Measurements from ENCODE around the gene UROS.

The UROS gene

DNA sequence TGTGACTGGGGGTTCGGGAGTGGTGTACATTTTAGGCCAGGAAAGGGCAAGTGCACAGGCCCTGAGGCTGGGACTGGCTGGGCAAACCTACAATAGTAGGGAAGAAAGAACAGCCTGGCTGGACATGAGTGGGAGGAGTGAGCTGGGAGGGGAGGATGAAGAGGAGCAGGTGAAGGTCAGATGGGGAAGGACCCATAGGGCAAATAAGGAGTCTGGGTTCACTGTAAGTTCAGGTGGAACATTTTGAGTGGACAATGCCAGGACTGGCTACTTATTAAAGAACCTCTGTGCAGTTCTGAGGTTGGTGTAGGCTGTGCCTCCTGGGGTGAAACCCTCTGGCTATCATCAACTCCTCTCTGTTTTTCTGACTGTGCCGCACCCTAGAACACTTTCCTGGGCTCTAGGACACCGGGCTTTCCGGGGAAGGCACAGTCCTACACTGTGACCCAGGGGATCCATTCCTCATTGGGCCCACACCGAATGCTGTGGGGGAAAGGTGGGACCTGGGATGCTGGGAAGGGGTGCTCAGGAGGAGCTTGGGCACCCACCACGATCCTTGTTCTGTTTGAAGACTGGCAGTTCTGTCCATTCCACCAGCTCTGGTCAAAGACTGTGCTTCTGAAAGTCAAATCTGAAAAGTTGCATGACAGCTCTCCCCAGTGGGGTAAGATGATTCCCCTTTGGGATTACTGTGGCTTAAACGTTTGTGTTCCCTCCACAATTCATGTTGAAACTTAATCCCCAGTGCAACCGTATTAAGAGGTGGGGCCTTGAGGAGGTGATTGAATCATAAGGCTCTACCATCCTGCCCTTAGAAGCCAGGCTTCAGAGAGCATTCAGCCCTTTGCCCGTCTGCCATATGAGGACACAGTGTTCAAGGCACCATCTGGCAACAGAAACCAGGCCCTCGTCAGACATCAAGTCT, 43.4 kb downstream of the UROS start:
- H3K27me3 ChIP-seq (ENCODE audit: insufficient read depth, insufficient read length) = no peaks in the 10 kb centered on the region
- H3K9me3 ChIP-seq (ENCODE audit: insufficient read depth, low read length) = no peaks in the 10 kb centered on the region
- no peak for DNase-seq (ENCODE audit: low read depth, low spot score)
- no peak overlapping the region for H3K9ac ChIP-seq (ENCODE audit: insufficient read length, low read depth)
- H3K36me3 ChIP-seq (ENCODE audit: insufficient read depth, insufficient read length, low read length) = no peaks in the 10 kb centered on the region
- peaks cover 2% of the 10 kb centered on the region for H3K4me1 ChIP-seq (ENCODE audit: insufficient read depth, insufficient read length)
- H3K4me3 ChIP-seq (ENCODE audit: insufficient read length, low read depth) = no peak overlapping the region
- no peak for TF ChIP-seq ZNF274 (IDR thresholded peaks at IDR 0.05; ENCODE audit: low read depth, low read length)
- no peak for TF ChIP-seq YY1 (IDR thresholded peaks at IDR 0.05; ENCODE audit: insufficient read depth, insufficient read length)
- TF ChIP-seq SUZ12 (IDR thresholded peaks at IDR 0.05; ENCODE audit: extremely low read depth, insufficient read depth, insufficient read length) = no peak

DNA sequence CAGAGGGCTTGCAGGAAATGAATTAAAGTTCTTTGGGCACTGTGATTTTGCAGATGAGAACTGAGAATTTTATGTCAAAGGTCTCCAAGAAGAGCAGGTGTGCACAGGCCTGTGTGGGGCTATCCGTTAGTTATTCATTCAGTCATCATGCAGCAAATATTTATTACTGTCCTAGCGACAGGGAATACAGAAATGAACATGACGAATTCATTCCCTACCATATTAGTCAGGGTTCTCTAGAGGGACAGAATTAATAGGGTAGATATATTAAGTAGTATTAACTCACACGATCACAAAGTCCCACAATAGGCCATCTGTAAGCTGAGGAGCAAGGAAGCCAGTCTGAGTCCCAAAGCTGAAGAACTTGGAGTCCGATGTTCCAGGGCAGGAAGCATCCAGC, 44.5 kb downstream of the UROS start:
- no peak for DNase-seq (ENCODE audit: low read depth, low spot score)
- no peak for TF ChIP-seq SUZ12 (IDR thresholded peaks at IDR 0.05; ENCODE audit: extremely low read depth, insufficient read depth, insufficient read length)
- no peak for TF ChIP-seq YY1 (IDR thresholded peaks at IDR 0.05; ENCODE audit: insufficient read depth, insufficient read length)
- no peak for TF ChIP-seq ZNF274 (IDR thresholded peaks at IDR 0.05; ENCODE audit: low read depth, low read length)
- Histone ChIP-seq H3K36me3 (ENCODE audit: insufficient read depth, insufficient read length, low read length) (no peaks in the 10 kb centered on the region), H3K27me3 (ENCODE audit: insufficient read depth, insufficient read length) (no peaks in the 10 kb centered on the region), H3K4me3 (ENCODE audit: insufficient read length, low read depth) (no peak overlapping the region), H3K4me1 (ENCODE audit: insufficient read depth, insufficient read length) (peaks cover 2% of the 10 kb centered on the region), H3K9me3 (ENCODE audit: insufficient read depth, low read length) (no peaks in the 10 kb centered on the region), H3K9ac (ENCODE audit: insufficient read length, low read depth) (no peak overlapping the region)

DNA sequence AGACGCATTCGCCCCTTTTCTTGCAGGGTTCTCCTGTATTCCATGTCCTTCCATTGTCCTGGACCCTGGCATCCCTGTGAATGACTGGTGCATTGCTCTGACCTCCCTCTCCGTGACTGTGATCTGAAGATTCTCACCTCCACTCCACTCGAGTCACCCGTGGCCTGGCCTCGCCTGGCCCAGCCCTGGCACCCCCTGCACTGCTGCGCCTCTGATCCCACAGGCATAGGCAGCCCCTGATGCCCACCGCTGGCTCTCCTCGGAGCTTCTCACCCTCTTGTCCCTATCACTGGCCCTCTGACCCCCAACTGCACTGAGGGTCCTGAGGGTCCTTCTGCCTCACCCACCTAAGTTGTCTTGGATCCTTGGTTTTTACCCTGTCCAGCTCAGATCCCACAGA, 45.3 kb downstream of the UROS start:
- Histone ChIP-seq H3K4me3 (ENCODE audit: insufficient read length, low read depth) (no peak overlapping the region), H3K36me3 (ENCODE audit: insufficient read depth, insufficient read length, low read length) (no peaks in the 10 kb centered on the region), H3K4me1 (ENCODE audit: insufficient read depth, insufficient read length) (peaks cover 2% of the 10 kb centered on the region), H3K9ac (ENCODE audit: insufficient read length, low read depth) (no peak overlapping the region), H3K9me3 (ENCODE audit: insufficient read depth, low read length) (no peaks in the 10 kb centered on the region), H3K27me3 (ENCODE audit: insufficient read depth, insufficient read length) (no peaks in the 10 kb centered on the region)
- no peak for TF ChIP-seq ZNF274 (IDR thresholded peaks at IDR 0.05; ENCODE audit: low read depth, low read length)
- TF ChIP-seq YY1 (IDR thresholded peaks at IDR 0.05; ENCODE audit: insufficient read depth, insufficient read length) = no peak
- TF ChIP-seq SUZ12 (IDR thresholded peaks at IDR 0.05; ENCODE audit: extremely low read depth, insufficient read depth, insufficient read length) = no peak
- DNase-seq (ENCODE audit: low read depth, low spot score) = no peak

DNA sequence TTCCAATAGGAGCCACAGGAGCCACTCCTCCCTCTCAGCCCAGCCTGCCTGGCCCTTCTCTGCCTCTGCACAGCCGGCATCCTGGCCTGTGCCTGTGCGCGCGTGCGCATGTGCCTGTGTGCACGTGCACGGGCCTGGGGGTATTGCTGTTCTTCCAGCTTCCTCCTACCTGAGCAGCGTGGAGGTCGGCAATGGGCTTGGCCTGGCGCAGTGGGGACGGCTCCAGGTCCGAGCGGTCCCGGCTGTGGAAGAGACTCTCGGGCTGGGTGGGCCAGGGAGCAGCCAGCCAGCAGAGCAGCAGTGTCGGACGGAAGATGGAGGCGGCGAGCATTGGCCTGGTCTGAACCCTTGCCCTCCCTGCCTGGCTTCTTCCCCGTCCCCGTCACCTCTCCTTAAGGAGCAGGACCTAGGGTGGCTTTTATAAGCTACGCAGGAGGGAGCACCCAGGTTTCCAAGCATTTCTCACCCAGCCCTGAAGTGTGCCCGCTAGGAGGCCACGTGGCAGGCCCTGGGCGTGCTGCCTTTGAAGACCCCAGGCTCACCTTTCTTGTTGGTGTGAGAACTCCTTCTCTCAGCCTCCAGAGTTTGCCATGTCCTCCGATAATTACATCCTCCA, 47.5 kb downstream of the UROS start, which contains the start of gene MMP21:
Gene MMP21, minus strand, starts transcription at position 331 of the 616 bp plus-strand sequence. Its CDS starts 0 bp downstream, at position 331.
- H3K36me3 ChIP-seq (ENCODE audit: insufficient read depth, insufficient read length, low read length) = no peaks in the 10 kb centered on the region
- TF ChIP-seq ZNF274 (IDR thresholded peaks at IDR 0.05; ENCODE audit: low read depth, low read length) (no peak), SUZ12 (IDR thresholded peaks at IDR 0.05; ENCODE audit: extremely low read depth, insufficient read depth, insufficient read length) (no peak), YY1 (IDR thresholded peaks at IDR 0.05; ENCODE audit: insufficient read depth, insufficient read length) (no peak)
- H3K4me1 ChIP-seq (ENCODE audit: insufficient read depth, insufficient read length) = no peaks in the 10 kb centered on the region
- no peak for DNase-seq (ENCODE audit: low read depth, low spot score)
- no peaks in the 10 kb centered on the region for H3K27me3 ChIP-seq (ENCODE audit: insufficient read depth, insufficient read length)
- no peak within 1 kb of the TSS for H3K4me3 ChIP-seq (ENCODE audit: insufficient read length, low read depth)
- no peaks in the 10 kb centered on the region for H3K9me3 ChIP-seq (ENCODE audit: insufficient read depth, low read length)
- H3K9ac ChIP-seq (ENCODE audit: insufficient read length, low read depth) = no peak within 1 kb of the TSS

DNA sequence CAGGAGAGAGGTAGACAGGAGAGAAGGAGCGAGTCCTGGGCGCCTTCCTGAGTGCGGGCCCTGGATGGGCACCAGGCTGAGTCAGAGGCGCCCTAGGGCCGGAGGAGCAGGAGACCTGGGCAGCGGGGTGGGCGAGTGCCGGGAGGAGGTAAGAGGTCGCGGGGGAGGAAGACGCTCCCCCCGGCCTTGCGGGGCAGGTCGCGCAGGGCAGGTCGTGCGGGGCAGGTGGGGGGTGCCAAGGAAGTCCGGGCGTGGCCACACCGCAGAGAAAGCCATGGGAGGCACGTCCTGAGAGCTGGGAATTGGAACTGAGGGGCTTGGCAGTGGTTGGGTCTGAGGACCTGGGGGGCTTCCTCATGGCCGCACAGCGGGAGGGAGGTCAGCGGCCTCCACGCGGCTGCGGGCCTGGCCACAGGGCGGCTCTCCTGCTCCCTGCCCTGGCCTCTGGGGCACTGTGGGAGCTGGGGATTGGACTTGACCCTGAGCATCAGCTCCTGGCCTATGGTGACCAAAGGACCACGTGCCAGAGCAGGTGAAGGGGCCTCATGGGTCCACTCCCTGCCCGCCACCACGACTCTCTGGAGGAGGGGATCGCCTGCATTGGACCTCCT, 48.4 kb downstream of the UROS start:
- DNase-seq (ENCODE audit: low read depth, low spot score) = no peak
- no peaks in the 10 kb centered on the region for H3K9me3 ChIP-seq (ENCODE audit: insufficient read depth, low read length)

DNA sequence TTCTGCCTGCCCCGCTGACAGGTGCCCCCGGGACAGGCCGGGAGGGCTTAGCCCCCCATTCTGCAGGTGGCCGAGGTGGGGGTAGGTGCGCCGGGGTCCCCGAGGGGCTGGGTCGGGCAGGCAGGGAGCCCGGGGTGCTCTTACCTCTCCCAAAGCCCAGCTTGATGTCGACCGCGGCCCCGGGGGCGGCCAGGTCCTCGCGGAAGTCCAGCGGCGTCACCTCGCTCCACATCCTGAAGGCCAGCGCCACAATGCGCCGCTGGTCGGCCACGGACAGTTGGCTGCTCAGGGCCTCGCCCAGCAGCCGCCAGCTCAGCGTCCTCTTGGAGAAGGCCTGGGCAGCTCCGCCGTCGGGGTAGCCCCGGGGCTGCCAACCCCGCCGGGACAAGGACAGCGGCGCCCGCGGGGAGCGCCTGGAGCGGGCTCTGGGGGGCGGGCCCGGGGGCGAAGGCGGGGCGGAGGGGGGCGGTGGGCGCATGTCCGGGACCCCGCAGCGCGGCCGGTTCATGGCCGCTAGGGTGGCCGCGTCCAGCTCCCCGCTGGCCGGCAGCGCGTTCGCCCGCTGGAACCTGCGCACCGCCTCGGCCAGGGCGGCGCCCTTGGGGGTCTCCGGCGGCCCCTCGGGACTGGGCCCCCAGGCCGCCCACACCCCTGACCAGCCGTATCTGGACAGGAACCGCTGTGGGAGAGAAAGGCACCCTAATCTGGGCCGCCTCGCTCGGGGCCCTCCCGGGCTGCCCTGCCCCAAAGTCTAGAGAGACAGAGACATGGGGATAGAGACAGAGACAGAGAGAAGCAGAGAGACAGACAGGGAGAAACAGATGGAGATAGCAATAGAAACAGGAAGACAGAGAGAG, 49.1 kb downstream of the UROS start:
- no peak overlapping the region for H3K9ac ChIP-seq (ENCODE audit: insufficient read length, low read depth)
- H3K27me3 ChIP-seq (ENCODE audit: insufficient read depth, insufficient read length) = no peaks in the 10 kb centered on the region
- no peak for TF ChIP-seq ZNF274 (IDR thresholded peaks at IDR 0.05; ENCODE audit: low read depth, low read length)
- TF ChIP-seq SUZ12 (IDR thresholded peaks at IDR 0.05; ENCODE audit: extremely low read depth, insufficient read depth, insufficient read length) = no peak
- TF ChIP-seq YY1 (IDR thresholded peaks at IDR 0.05; ENCODE audit: insufficient read depth, insufficient read length) = no peak
- no peaks in the 10 kb centered on the region for H3K4me1 ChIP-seq (ENCODE audit: insufficient read depth, insufficient read length)
- H3K9me3 ChIP-seq (ENCODE audit: insufficient read depth, low read length) = no peaks in the 10 kb centered on the region
- peaks cover 7% of the 10 kb centered on the region for H3K36me3 ChIP-seq (ENCODE audit: insufficient read depth, insufficient read length, low read length)
- H3K4me3 ChIP-seq (ENCODE audit: insufficient read length, low read depth) = no peak overlapping the region
- DNase-seq (ENCODE audit: low read depth, low spot score) = no peak

More for the DNA sequence above, 48.4 kb downstream of the UROS start:
- H3K9ac ChIP-seq (ENCODE audit: insufficient read length, low read depth) = no peak overlapping the region
- no peak overlapping the region for H3K4me3 ChIP-seq (ENCODE audit: insufficient read length, low read depth)
- no peaks in the 10 kb centered on the region for H3K27me3 ChIP-seq (ENCODE audit: insufficient read depth, insufficient read length)
- TF ChIP-seq ZNF274 (IDR thresholded peaks at IDR 0.05; ENCODE audit: low read depth, low read length) (no peak), YY1 (IDR thresholded peaks at IDR 0.05; ENCODE audit: insufficient read depth, insufficient read length) (no peak), SUZ12 (IDR thresholded peaks at IDR 0.05; ENCODE audit: extremely low read depth, insufficient read depth, insufficient read length) (no peak)
- H3K36me3 ChIP-seq (ENCODE audit: insufficient read depth, insufficient read length, low read length) = no peaks in the 10 kb centered on the region
- no peaks in the 10 kb centered on the region for H3K4me1 ChIP-seq (ENCODE audit: insufficient read depth, insufficient read length)

Measured in NT2/D1 (cell line).